ENCODE measurements around the gene RCL1.
"Not testable (repeated sequence)": the region's sequence is repeated elsewhere in the genome, so short reads cannot be mapped to it uniquely, and the experiment has no call there.

The RCL1 gene

DNA sequence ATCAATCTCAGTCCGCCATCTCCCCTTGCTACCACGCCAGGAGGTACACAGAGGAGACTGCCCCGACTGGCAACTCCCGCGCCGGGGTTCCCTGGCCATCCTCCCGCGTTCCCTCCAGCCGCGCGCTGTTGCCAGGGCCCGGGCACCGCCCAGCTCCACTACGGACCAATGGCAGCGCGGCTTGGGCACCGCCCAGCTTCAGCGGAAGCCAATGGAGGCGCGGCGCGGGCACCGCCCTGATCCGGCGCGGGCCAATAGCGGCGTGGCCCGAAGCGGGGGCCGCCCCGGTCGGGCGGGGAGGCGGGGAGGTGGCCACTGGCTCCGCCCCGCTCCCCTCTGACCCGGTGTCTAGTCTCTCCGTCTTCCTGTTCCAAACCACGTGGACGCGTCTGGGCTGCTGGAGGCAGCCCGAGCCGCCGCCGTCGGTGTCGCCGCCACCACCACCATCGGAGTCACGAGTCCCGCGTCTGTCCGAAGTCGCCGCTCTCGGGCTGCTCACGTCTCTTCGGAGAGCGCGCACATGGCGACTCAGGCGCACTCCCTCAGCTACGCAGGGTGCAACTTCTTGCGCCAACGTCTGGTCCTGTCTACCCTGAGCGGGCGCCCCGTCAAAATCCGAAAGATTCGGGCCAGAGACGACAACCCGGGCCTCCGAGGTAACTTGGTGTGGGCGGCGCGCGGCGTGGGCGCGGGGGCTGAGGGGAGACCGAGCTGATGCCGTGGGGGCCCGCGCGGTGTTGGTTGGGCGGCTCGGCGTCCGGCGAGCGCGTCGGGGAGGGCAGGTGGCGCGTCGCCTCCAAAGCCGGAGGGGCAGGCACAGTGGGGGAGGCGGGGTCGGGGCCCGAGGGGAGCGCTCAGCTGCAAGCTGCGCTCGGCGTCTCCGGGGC is at the start of gene RCL1:
Gene RCL1, plus strand, starts transcription at position 373 of the 887 bp plus-strand sequence. Its CDS starts 148 bp downstream, at position 521.
- peak; percentile 62 for DNase-seq

DNA sequence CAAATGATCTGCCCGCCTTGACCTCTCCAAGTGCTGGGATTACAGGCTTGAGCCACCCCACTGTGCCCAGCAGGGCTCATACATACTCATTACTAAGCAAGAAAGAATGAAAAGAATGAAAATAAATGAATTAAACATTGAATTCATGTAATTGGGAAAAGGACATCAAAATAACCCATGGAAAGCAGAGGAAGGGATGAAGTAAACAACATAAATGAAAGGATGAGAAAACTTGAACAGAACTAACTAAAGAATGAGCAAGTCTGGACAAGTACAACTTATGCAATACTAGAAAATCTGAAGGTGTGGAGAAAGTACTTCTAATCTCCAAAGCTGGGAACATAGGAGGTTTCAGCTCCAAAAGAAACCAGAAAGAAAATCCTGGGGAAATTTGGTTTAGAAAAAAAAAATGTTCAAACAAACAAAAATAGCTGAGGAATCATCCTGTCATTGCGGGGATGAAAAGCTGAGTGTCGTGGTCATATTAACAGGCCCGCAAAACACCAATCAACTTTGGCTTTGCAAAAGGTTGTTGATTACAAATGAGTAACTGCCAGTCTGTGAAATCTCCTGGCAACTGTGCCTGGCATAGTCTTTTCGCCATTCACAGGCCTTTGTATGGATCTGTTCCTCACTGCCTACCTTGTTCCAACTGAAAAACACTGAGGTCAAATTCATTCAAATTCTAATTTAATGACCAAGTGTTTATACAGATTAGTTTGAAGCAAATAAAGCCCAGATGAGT is 49.4 kb upstream of the RCL1 start:
- no peak for DNase-seq

DNA sequence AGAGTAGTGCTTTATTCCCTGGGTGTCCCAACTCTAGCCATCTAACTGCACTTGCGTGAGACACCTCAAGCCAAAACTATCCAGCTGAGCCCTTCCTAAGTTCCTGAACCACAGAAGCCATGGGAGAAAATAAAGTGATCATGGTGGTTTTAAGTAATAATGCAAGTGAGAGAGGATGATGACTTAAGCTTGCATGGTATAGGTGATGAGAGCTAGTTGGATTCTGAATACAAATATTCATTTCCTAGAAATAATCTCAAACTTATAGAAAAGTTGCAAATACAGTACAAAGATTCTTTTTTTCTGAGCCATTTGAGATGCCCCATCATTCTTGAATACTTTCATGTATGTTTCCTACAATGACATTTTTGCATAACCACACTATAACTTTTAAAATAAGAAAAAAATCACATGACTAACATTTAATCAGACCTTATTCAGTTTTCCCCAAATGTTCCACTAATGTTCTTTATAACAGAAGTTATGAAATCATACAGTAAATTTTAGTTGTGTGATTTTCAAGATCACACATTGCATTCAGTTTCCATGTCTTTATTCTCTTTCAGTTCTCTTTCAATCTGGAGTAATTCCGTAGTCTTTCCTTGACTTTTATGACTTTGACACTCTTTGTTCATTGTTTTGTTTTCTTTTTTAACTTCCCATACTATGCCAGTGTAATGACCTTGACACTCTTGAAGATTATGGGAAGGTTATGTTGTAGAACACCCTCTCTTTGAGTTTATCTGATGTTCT is 46.3 kb upstream of the RCL1 start:
- no peak for DNase-seq

DNA sequence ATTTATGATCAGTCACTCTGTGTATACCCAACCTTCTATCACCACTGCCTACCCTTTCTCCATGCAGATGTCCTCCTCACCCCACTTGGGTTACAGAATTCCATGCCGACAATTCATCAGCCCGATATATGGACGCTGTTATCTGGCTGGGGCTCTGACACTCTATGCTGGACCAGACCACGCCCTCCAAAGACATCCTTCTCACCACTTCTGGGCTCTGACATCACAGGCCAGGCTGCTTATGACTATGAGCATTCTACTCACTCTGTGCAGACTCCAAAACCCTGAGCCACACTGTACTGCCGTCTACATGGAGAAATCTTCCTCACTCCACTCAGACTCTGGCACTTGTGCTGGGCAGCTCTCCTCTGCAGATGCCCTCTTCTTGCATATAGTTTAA is 44.1 kb upstream of the RCL1 start:
- DNase-seq: no peak

GRCh38 chr9:4750023-4750673 is 42.6 kb upstream of the RCL1 start:
- DNase-seq: no peak

GRCh38 chr9:4754530-4754929 is 38.2 kb upstream of the RCL1 start:
- DNase-seq: not testable (repeated sequence)

GRCh38 chr9:4755026-4755609 is 37.6 kb upstream of the RCL1 start:
- no peak for DNase-seq

- DNase-seq: no peak
Measured at GRCh38 chr9:4756420-4756819, 36.3 kb upstream of the RCL1 start.

DNA sequence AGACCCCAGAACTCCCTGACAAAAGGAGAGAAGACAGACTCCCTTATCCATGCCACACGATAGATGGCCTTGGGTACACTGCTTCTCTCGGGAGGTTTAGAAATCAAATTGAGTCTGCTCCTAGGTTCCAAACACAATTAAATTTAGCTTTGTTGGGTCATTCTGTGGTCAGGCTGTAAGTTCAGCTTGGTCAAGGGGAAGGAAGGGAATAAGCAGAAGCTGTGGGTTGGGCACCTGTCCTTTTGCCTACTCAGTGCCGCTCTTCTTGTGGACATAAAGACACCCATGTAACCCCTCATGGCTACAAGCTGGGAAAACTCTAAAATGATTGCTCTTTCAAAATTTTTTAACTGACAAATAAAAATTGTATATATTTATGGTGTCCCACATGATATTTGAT is 32.6 kb upstream of the RCL1 start:
- DNase-seq: no peak

GRCh38 chr9:4762108-4762885 is 30.4 kb upstream of the RCL1 start:
- DNase-seq: peak; percentile 17

- DNase-seq: no peak
Measured at GRCh38 chr9:4762886-4763541, 29.7 kb upstream of the RCL1 start.

DNA sequence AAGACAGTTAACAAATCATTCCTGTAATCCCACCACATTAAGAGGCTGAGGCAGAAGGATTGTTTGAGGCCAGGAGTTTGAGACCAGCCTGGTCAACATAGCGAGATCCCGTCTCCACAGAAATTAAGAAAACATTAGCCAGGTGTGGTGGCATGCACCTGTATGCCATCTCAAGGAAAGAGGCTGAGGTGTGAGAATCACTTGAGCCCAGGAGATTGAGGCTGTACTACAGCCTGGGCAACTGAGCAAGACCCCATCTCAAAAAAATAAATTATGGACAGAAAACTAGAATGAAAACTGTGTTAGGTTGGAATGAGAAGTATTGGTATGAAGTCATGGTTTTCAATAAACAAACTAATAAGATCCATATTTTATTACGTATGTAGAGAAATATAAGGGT is 28.7 kb upstream of the RCL1 start:
- DNase-seq: no peak

GRCh38 chr9:4768681-4769080 is 24.1 kb upstream of the RCL1 start:
- no peak for DNase-seq

DNA sequence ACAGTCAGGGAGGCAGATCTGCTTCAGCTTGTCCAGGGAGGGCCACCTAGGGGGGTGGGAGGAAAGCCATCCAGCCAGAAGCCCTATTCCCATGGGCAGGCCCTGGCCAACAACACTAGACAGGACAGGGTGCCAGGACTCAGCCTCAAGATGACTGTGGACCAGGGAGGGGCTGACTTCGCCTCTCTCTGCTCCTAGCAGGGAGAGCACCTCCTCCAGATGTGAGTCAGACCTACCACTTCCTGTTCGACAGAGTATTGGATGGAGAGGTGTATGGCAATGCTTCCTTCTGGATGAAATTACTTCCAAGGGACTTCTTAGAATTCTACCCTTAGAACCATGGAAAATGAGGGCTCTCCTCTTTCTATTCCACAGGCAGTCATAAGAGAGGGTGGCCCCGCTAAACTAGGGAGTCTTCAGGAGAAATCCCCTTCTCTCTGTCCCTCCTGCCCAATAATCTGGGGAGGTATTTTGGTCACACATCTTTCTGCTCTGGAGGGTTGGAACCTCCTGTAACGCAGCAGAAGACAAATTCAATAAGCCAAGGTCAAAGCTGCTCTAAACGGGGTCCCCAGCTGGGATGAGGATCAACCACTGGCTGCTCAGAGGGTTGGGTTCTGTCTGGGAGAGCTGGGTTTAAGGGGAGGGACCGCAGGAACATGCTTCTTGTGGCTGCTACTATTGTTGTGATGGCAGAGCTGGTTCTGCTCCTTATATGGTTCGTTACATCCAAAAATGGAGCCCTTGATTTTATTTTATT is 23.2 kb upstream of the RCL1 start:
- no peak for DNase-seq

- no peak for DNase-seq
Measured at GRCh38 chr9:4771788-4772187, 21.0 kb upstream of the RCL1 start.

- no peak for DNase-seq
Measured at GRCh38 chr9:4774209-4774608, 18.5 kb upstream of the RCL1 start.

- DNase-seq: not testable (repeated sequence)
Measured at GRCh38 chr9:4774958-4775357, 17.8 kb upstream of the RCL1 start.

DNA sequence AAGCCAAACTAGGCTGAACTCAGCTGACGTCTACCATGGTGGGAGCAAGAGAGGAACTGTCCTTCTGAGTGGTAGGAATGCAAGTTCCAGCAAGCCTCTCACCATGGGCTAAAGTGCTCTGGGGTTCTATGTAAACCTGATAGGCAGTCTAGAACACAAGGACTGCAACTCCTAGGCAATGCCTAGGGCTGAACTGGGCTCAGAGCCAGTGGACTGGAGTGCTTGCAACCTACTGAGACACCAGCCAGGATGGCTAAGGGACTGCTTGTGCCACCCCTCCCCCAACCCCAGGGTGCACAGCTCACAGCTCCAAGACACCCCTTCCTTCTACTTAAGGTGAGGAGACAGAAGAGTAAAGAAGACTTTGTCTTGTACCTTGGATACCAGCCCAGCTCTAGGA is 12.1 kb upstream of the RCL1 start:
- DNase-seq: no peak

- DNase-seq: no peak
Measured at GRCh38 chr9:4781408-4781807, 11.3 kb upstream of the RCL1 start.

GRCh38 chr9:4783191-4783590 is 9.6 kb upstream of the RCL1 start:
- not testable (repeated sequence) for DNase-seq

All from NCI-H187 treated with DMSO at 0.1 percent for 48 hours (cell line).